Dermis microvascular lymphatic vessel endothelial cell (primary cell): ENCODE results near the gene POM121C. TPM values are rescaled to one million over a fixed set of nuclear protein-coding genes. Genes with fewer than 3 reads are reported as not detected.
"Not testable (repeated sequence)": the region's sequence is repeated elsewhere in the genome, so short reads cannot be mapped to it uniquely, and the experiment has no call there.

Experiments used
- DNase-seq, 2 donors: peaks; one replicate each; pipeline versions ENCODE4 v3.0.0 to v3.0.0-alpha.2; 2010; ENCODE audit warnings: low read depth in 2 of 2
- total RNA-seq: library from RNA; depleted of rRNA; stranded (reverse); fragments of >200 nt; gene quantifications from 2 replicates; pipeline ENCODE4 v1.2.1, GENCODE V29; 2014

The POM121C gene
- total RNA-seq: 4.5 and 7.0 TPM in 2 replicates

DNA sequence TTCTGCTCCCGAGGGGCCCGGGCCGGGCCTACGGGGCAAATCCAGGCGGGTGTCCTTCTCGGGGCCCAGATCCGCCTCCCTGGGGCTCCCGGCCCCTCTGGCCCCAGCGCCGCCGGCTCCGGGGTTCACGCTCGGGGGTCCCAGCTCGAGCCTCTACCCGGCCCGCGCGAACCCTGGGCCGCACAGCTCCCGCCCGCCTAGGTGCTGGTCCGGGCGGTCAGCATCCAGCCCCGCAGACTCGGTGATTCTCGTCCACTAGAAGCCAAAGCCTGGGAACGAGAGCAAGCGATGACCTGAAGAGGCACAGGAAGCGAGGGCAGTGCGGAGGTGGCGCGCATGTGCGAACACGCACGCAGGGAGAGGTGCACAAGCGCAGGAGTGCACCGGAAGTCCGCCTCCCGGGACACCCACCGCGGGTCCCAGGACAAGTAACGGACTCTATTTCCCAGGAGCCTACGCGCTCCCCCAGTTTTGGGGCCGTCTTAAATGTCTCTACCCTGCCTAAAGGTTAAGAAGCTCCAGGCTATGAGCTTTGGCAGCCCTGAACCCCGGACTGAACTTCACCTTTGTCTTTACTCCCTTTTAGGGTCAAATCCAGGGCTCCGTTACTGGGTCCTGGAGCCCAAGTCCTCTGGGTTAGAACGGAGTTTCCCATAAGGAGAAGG lies at the start of gene POM121C:
Gene POM121C, minus strand, starts transcription at position 321 of the 665 bp plus-strand sequence. CDS start 44,803 bp downstream, outside the sequence.
- peak; percentile 73 to 78 for DNase-seq

DNA sequence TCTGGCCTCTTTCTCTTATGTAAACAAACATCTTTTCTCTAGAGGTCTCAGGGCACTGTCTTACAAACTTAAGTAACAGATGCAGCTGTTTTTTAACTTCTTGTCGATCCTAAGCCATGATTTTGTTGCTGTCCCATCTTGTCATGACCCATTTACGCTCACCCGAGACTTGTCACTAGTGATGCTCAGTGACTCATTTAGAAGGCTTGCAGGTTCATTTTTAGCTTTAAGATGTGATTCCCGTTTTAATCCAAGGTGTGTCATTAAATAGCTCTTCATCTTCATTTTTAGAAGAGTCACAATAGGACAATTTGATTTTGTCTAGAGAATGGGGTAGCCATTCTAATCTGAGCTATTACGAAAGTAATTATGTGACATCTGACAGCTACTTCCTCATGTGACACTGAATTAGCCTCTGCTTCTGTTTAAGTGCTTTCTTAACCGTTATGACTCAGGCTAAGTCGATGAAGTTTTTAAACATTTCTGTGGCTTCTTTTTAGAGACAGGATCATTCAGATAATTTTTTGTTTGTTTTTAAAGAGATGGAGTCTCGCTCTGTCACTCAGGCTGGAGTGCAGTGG lies 48.7 kb upstream of the POM121C start:
- DNase-seq: no peak

DNA sequence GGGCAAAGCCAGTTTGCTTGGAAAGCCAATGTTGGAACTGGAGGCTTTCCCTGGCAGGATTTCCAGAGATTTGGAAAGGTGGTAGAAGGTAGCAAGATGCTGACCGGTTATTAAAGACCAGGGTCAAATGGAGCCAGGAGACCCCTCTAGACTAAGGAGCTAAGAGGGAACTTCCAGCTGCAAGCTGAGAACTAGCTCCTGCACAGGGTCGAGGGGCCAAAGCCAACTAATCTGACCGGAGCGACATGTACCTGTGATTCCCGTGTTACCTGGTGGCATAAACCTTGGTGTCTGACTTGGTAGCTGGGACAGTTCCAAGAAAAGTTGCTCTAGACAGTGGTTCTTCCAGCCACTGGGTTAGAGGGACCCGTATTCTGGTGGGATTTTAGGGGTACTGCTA lies 47.8 kb upstream of the POM121C start:
- DNase-seq: no peak

DNA sequence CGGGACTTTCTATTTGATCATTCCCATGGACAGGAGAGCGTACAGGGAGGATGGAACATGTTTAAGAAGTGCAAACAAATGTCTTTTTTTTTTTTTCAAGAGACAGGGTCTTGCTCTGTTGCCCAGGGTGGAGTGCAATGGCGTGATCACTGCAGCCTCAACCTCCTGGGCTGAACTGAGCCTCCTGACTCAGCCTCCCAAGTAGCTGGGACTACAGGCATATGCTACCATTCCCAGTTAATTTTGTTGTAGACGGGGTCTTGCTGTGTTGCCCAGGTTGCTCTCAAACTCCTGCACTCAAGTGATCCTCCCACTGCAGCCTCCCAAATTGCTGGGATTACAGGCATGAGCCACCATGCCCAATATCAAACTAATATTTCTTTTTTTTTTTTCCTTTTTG lies 46.5 kb upstream of the POM121C start:
- no peak for DNase-seq

DNA sequence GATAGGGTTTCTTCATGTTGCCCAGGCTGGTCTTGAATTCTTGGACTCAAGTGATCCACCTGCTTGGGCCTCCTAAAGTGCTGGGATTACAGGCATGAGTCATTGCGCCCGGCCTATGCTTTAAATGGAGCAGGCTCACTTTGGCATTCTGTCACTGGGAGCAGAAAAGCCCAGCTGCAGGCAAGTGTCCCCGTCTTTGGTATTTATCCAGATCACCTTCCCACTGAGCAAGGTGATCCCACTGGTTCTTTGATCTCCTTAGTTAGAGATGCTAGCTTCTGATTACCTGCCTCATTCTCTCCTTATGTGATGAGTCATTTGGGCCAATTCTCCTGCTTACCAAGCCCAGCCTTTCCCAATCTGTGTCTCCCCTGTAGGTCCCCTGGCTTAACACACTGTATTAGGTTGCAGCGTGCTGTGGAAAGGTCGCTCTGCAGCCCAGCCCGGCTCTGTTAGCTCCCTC lies 45.3 kb upstream of the POM121C start:
- DNase-seq: no peak

DNA sequence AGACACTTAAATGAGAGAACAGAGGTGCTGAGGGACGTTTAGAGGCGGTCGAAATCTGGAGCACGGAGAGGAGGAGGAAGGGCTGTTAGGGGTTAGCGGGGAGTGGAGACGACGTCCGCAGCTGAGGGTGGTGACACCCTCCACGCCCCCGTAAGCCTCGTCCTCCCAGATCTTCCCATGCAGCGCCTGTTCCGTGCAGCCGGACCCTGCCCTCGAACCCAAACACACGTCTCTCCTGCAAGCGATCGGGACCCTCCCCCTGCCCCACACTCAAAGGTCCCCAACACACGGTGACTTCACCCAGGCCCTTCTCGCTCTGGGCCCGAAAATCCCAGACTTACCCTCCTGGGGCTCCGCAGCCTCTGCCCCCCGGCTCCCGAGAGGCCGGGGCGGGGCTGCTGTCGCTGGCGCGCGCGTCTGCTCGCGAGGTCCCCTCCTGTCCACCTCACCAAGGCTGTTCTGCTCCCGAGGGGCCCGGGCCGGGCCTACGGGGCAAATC lies 41.2 kb upstream of the POM121C start:
- DNase-seq: peak in 1 of 2 donors; percentile 8

DNA sequence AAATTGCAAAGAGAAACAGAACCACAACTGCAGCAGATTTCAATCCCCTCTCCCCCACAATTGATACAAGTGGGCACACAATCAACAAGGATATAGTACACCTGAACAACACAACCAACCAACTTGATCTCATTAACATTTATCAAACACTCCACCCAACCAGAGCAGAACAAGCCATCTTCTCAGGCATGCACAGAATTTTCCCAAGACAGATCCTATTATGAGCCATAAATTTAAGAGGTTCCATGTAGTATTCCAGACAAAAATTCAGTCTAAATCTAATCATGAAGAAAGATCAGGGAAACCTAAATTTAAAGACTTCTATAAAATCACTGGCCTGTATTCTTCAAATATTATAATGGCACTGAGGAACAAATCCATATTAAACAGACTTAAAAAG lies 35.6 kb upstream of the POM121C start:
- not testable (repeated sequence) for DNase-seq

DNA sequence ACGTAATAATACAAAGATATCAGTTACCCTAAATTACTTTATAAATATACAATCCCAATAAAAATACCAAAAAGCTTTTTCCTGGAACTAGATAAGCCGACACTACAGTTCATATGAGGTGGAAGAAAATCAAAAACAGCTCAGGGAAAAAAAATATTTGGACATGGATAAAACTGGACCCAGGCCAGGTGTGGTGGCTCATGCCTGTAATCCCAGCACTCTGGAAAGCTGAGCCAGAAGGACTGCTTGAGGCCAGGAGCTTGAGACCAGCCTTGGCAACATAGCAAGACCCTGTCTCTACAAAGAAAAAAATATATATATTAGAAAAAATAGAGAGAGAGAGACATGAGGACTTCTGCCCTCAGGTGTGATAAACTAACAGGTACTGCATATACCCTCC lies 32.7 kb upstream of the POM121C start:
- DNase-seq: not testable (repeated sequence)

DNA sequence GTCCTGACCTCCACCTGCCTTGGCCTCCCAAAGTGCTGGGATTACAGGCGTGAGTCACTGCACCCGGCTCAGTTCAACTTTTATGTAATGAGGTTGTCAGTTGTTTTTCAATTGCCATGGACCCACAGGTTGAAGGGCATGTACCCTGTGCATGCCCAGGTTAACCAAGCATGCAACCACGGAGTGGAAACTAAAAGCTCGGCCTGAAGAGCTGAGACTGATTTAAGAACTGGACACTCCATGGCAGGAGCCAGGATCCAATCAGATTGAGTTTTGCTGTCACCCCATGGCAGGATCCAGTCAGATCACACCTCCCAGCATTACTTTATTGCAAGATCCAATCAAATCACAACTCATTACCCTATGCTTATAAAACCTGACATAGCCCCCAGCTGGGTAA lies 22.9 kb upstream of the POM121C start:
- not testable (repeated sequence) for DNase-seq

DNA sequence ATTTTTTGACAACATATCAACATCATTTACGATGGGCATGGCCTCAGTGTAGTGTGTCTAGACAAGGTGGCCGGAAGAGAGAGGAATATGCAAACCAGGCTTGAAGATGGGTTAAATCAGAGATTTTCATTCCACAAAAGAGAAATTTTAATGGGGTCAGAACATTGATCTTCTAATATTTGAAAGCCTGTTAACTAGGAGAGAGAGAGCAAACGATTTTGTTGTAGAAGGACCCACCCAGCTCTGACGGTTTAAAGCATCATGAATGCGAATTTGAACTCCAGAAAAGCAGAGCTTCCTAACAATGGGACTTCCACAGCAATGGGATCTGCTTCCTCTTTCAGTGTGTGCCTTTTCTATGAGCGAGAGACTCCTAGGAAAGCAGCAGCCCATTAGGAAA lies 5.9 kb upstream of the POM121C start, which contains the start of gene SPDYE5:
Gene SPDYE5, plus strand, starts transcription at position 301 of the 400 bp plus-strand sequence. CDS start 1,728 bp downstream, outside the sequence.
- not testable (repeated sequence) for DNase-seq

DNA sequence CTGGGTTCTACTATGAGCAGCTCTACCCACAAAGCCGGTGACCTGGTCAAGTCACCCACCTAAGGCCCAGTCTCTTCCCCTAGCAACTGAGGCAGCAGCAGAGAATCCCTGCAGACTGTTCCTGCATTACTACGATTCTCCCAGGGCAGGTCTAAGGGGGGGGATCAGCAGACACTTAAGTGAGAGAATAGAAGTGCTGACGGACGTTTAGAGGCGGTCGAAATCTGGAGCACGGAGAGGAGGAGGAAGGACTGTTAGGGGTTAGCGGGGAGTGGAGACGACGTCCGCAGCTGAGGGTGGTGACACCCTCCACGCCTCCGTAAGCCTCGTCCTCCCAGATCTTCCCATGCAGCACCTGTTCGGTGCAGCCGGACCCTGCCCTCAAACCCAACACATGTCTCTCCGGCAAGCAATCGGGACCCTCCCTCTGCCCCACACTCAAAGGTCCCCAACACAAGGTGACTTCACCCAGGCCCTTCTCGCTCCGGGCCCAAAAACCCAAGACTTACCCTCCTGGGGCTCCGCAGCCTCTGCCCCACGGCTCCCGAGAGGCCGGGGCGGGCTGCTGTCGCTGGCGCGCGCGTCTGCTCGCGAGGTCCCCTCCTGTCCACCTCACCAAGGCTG lies 632 bp downstream of the POM121C start:
- DNase-seq: peak in 1 of 2 donors; percentile 3

DNA sequence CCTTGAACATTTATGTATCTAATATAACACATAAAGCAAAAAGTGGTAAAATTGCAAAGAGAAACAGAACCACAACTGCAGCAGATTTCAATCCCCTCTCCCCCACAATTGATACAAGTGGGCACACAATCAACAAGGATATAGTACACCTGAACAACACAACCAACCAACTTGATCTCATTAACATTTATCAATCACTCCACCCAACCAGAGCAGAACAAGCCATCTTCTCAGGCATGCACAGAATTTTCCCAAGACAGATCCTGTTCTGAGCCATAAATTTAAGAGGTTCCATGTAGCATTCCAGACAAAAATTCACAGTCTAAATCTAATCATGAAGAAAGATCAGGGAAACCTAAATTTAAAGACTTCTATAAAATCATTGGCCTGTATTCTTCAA lies 5.8 kb downstream of the POM121C start:
- DNase-seq: not testable (repeated sequence)

DNA sequence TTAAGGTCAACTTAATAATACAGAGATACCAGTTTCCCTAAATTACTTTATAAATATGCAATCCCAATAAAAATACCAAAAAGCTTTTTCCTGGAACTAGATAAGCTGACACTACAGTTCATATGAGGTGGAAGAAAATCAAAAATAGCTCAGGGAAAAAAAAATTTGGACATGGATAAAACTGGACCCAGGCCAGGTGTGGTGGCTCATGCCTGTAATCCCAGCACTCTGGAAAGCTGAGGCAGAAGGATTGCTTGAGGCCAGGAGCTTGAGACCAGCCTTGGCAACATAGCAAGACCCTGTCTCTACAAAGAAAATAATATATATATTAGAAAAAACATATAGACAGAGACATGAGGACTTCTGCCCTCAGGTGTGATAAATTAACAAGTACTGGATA lies 8.6 kb downstream of the POM121C start:
- not testable (repeated sequence) for DNase-seq

DNA sequence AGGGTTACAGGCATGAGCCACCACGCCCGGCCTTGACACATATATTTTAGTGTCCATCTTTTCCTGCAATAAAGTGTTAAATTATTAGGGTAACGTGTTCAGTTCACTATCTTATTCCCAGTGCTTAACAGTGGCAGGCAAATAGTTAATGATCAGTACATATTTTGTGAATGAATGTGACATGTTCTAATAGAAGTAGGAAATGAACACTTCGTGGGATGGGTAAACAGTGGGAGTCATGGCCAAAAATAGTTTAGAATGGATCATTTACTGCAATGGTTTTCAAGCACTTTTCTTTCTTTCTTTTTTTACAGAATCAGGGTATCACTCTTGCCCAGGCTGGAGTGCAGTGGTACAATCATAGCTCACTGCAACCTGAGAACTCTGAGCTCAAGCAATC lies 15.9 kb downstream of the POM121C start:
- not testable (repeated sequence) for DNase-seq

DNA sequence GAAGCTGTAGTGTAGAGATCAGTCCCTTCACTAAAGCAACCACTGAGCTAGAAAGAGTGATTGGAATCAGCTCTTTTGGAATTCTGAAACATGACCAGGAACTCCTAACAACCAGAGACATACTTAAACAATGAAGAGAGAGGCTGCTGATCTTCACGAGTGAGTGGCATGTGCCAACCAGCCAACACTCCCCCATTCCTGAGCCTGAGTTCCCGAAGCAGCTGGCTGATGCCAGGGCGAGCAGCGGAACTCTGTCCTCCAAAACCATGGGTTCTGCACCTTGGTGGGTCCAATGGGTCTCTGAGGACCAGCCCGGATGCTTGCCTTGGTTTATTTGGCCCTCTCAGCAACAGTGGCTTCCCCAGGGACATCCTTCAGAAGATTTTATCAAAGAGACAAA lies 25.6 kb downstream of the POM121C start:
- not testable (repeated sequence) for DNase-seq

DNA sequence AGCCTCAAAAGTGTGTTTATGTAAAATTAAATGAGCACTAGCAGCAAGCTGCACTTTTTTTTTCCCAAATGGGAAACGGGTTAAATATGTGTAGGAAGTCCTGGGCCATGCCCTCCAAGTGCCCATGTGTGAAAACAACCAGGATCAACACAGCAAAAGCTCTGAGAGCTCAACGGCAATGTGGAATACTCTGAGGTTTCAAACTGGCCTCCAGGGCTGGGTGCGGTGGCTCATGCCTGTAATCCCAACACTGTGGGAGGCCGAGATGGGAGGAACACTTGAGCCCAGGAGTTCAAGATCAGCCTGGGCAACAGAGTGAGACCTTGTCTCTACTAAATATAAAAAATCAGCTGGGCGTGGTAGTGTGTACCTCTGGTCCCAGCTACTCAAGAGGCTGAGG lies 28.1 kb downstream of the POM121C start:
- DNase-seq: not testable (repeated sequence)

DNA sequence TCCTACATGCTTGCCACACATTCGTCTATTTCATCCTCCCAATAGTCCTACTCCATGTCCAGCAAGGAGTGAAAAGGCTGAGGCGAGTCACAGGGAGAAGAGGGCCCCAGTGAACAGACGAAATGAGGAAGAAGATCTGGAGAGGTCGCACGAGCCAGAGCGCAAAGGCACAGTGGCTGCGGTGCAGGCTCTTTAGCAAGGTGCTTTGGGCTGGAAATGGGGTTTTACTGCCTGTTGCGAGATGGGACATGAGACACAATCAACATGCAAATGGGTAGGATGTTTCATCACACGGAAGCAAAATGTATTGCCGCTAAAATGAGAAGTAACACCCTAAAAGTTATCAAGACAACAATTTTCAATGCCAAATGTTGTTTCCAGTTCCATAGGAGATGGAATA lies 29.7 kb downstream of the POM121C start:
- DNase-seq: not testable (repeated sequence)

DNA sequence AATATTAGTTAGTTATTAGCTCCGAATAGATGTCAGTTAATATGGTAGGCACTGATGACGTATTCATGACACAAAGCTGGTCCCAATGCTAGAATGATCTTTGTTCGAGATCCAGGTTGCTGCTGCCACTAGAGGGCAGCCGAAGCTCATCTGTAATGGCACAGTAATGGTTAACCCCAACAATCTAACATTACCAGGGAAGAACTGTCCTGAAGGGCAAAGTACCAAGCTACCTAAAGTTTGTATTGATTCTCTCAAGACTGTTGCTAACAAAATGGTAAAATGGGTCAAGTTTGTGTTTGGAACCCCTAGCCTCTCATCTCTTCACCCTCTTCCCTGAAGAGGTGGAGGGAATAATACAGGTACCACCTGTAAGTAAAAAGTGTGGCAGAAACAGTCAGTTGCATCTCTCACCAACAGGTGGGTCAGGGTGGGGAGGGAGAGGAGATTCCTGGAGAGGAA lies 33.6 kb downstream of the POM121C start:
- DNase-seq: not testable (repeated sequence)

DNA sequence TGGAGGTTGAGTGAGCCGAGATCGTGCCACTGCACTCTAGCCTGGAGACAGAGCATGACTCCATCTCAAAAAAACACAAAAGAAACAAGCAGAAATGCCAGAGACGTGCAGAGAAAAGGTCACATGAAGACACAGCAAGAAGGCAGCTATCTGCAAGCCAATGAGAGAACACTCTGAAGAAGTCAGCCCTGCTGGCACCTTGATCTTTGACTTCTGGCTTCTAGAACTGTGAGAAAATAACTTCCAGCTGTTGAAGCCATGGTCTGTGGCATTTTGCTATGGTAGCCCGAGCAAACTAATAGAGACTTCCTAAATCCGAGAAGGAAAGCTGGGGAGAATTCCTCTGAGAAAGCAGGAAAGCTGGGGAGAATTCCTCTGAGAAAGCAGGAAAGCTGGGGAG lies 36.2 kb downstream of the POM121C start:
- not testable (repeated sequence) for DNase-seq

DNA sequence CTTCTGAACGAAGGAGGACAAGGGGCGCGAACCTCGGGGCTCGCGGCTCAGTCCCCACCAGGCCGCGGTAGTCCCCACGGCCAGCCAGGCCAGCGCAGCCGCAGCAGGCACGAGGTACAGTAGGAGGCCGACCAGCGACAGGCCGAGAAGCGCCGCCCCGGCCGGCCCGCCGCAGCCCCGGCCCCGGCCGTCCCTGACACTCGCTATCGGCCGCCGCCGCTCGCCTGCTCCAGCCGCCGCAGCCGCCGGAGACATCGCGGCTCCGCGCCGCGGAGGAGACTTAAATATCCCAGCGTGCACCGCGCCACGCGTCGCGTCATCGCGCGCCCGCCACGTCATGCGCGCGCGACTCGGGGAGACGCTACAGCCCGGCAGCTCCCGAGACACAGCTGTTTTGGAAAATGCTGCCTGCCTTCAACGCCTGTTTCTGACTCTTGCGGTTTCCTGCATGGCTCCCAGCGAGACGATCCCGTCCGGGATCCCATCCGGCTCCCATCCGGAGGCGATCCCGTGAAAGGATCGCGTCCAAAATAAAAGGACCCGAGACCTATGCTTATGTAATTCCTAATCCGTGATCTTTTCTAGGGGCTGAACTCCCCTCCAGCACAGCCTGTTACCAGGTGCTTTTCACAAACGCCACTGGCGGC lies 43.5 kb downstream of the POM121C start:
- DNase-seq: peak; percentile 3 to 39

DNA sequence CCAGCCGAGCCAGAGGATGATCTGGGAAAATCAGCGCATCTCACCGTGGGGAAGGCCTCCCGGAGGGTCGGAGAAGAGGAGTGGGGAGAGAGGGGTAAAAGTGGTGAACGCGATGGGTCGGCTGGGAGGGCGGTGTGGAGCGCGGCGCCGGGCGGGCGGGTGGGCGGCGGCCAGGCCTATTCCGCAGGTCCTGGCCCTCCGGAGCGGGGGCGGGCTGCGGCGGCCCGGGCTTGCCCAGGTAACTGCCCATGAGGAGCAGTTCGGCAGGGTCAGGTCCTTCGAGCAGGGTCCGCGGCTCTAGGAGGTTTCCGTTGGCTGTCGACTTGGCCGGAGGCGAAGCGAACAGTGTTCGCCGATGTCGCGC lies 44.0 kb downstream of the POM121C start:
- DNase-seq: not testable (repeated sequence)

DNA sequence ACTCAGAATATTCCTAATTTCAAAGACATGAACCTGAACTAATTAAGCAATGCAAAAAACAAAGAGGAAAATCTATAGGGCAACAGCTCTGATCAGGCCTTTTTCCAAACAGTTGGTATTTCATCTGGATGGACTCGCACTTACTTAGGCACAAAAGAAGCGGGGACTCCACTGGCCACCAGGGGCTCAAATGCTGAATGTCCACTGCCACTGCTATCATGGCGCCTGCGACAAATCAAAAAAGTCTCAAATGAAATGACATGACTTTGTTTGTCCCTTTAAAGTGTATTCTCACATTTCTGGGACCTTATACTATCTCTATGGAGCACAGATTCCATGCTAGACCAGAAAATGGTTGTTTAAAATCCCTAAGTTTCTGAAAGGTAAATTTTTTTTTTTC lies 47.1 kb downstream of the POM121C start:
- DNase-seq: not testable (repeated sequence)
